D721Med (cell line): ENCODE data around the gene SGCG.

Experiments
- DNase-seq: peaks from one replicate; pipeline ENCODE4 v3.0.0; 2011; ENCODE audit warnings: low spot score; ENCODE audit not compliant: insufficient read length
- FAIRE-seq: peaks from 2 replicates; lab custom pipeline; 2011; peaks lifted over from hg19 to GRCh38; lab: Jason Lieb, UNC
- CTCF ChIP-seq: IDR thresholded peaks from 2 replicates; pipeline ENCODE4 v1.5.1; 2012; ENCODE audit warnings: mild to moderate bottlenecking, control low read depth; ENCODE audit not compliant: insufficient read depth; ENCODE audit errors: missing control alignments

The SGCG gene

GRCh38 chr13:23348262-23349127, 167.7 kb downstream of the SGCG start:
- DNase-seq (no peak), FAIRE-seq (no peak)
- no peak for TF ChIP-seq CTCF

- no peak for FAIRE-seq
- no peak for TF ChIP-seq CTCF
- DNase-seq: no peak
Measured at GRCh38 chr13:23349161-23349897, 168.6 kb downstream of the SGCG start.

GRCh38 chr13:23350009-23350408, 169.2 kb downstream of the SGCG start:
- DNase-seq (no peak), FAIRE-seq (no peak)
- no peak for TF ChIP-seq CTCF

GRCh38 chr13:23352161-23352560, 171.4 kb downstream of the SGCG start:
- no peak for DNase-seq
- no peak for FAIRE-seq
- TF ChIP-seq CTCF: no peak

- FAIRE-seq: no peak
- no peak for DNase-seq
- TF ChIP-seq CTCF: no peak
Measured at GRCh38 chr13:23354520-23354919, 173.7 kb downstream of the SGCG start.

- no peak for FAIRE-seq
- no peak for TF ChIP-seq CTCF
- no peak for DNase-seq
Measured at GRCh38 chr13:23356368-23356767, 175.6 kb downstream of the SGCG start.
